ENCODE measurements around the gene ZNF841. TPM values are rescaled to one million over a fixed set of nuclear protein-coding genes. Genes with fewer than 3 reads are reported as not detected.
A peak's percentile ranks its signal among the peaks of the same experiment; 100 is the strongest.

The ZNF841 gene
- polyA plus RNA-seq = 1 to 10 TPM; 3.4 to 5.6 (median 4.9) TPM

- Mint-ChIP-seq H3K27ac (peak within 1 kb of the TSS; percentile 95 to 99 (median 96)), H3K36me3 (peaks cover 29 to 48% (median 32%) of the 10 kb centered on the region in 3 donors), H3K9me3 (peaks cover 10 to 35% (median 17%) of the 10 kb centered on the region in 6 donors), H3K27me3 (ENCODE audit: low read depth in 3 of 3) (peaks cover 0 to 8% (median 3%) of the 10 kb centered on the region in 3 donors), H3K4me1 (peaks cover 47 to 59% of the 10 kb centered on the region in 2 donors), H3K4me3 (peak within 1 kb of the TSS; percentile 94 to 100 (median 99))
- DNase-seq = peak; percentile 83 to 86 (median 86)
Measured at GRCh38 chr19:52095172-52096014, at the start of gene ZNF841. ZNF841 (minus strand) TSS chr19:52095765; CDS start chr19:52084801, 10,964 bp downstream.

DNA sequence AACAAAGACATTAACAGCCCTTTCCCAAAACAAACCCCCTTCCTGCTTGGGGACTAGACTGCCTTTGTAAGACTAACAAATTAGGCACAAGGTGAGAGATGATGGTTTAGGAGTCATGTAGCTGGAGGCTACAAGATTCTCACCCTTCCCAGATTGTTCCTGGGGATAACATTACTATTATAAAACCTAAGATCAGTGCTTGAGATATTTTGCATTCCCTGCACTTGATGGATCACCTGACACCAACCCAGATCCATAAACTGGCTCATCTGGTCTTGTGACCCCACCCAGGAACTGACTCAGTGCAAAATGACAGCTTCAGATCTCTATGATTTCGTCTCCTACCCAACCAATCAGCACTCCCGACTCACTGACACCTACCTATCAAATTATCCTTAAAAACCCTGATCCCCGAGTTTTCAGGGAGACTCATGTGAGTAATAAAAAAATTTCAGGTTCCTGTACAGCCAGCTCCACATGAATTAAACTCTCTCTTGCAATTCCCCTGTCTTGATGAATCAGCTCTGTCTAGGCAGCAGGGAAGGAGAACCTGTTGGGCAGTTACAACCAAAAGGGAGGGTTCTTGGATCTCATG, 46.5 kb upstream of the ZNF841 start:
- Mint-ChIP-seq H3K36me3 (peaks cover 0 to 6% (median 3%) of the 10 kb centered on the region in 3 donors), H3K27me3 (ENCODE audit: low read depth in 3 of 3) (peaks cover 2 to 7% (median 6%) of the 10 kb centered on the region in 3 donors), H3K9me3 (peaks cover 0 to 12% (median 4%) of the 10 kb centered on the region in 6 donors), H3K4me1 (peaks cover 32 to 44% of the 10 kb centered on the region in 2 donors), H3K4me3 (no peak overlapping the region), H3K27ac (peak overlapping the region in 1 of 6 donors; percentile 40)
- no peak for DNase-seq

GRCh38 chr19:52141203-52141602, 45.6 kb upstream of the ZNF841 start:
- peaks cover 2 to 7% (median 6%) of the 10 kb centered on the region in 3 donors for H3K27me3 Mint-ChIP-seq (ENCODE audit: low read depth in 3 of 3)
- H3K36me3 Mint-ChIP-seq = peaks cover 3 to 9% (median 6%) of the 10 kb centered on the region in 3 donors
- peaks cover 38 to 53% of the 10 kb centered on the region in 2 donors for H3K4me1 Mint-ChIP-seq
- peak overlapping the region in 5 of 6 donors; percentile 6 to 87 (median 46) for H3K27ac Mint-ChIP-seq
- no peak for DNase-seq
- H3K9me3 Mint-ChIP-seq = peaks cover 0 to 15% (median 8%) of the 10 kb centered on the region in 6 donors
- peak overlapping the region in 3 of 5 donors; percentile 3 to 69 (median 11) for H3K4me3 Mint-ChIP-seq

DNA sequence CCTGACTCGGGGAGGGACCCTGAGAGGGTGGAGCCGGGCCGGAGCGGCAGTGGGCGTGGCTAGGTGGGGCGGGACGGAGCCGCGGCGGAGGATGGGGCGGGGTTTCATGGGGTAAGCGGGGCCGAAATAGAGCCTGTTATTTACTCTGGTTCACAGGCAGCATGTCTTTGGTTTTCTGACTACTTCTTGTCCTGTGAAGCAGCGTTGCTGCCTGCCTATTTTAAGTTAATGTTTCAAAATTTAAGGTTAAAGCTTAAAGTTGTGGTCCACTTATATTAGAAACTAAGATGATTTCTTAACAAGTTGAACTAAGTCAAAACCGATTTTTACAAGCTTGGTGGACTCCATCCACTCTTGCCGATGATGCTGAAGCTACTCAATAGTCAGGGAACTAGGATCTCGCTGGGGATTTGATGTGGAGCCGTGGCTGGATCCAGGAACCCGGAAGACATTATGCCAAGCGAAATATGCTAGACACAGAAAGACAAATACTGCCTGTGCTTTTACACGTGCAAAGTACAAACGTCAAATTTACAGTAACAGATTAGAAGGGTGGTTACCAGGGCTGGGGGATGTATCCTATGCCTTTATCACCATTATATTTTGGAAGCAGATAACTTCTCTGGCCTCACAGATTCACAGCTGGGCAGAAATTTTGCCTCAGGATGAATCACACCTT, 44.6 kb upstream of the ZNF841 start:
- Mint-ChIP-seq H3K9me3 (peaks cover 2 to 22% (median 10%) of the 10 kb centered on the region in 6 donors), H3K4me1 (peaks cover 40 to 58% of the 10 kb centered on the region in 2 donors), H3K27me3 (ENCODE audit: low read depth in 3 of 3) (peaks cover 3 to 6% (median 5%) of the 10 kb centered on the region in 3 donors), H3K27ac (peak overlapping the region; percentile 87 to 96 (median 94)), H3K36me3 (peaks cover 5 to 14% (median 10%) of the 10 kb centered on the region in 3 donors), H3K4me3 (peak overlapping the region; percentile 88 to 98 (median 98))
- DNase-seq = no peak

DNA sequence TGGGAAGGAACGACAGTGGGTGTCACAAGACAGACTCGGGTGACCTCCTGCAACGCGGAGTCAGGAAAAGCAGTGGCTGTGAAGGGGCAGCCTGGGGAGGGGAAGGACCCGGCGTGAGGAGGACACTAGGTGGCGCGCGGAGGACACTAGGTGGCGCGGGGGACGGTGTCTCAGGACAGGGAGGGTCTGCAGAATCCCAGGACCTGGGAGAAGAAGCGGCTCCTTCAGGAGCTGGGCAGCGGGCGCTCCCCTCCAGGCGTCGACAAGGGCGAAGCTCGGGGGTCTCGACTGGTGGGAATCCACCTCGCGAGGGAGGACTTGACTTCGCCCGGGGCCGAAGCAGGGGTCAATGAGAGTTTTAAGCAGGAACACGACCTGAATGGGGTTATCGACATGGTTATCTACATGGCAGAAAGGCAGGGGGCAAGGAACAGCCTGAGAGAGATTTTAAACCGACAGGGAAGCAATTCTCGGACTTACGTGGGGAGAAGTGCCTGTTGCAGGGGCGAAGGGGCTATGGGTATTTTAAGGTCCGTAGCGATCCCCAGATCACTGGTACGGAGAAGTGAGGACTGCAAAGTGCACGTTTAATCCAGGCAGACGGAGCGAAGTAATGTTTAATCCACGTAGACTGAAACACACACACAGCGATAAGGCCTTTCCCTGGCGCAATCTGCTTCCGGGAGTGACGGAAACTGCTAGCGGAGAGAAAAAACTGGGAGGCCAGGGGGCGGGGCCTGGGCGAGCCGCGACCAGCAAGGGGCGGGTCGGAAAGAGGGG, 43.9 kb upstream of the ZNF841 start, which contains the start of gene ZNF616:
Gene ZNF616 (minus strand): TSS at position 687 of the 780 bp plus-strand sequence. CDS start 9,426 bp downstream, outside the sequence.
- DNase-seq = peak; percentile 96 to 97 (median 97)
- Mint-ChIP-seq H3K36me3 (peaks cover 8 to 20% (median 16%) of the 10 kb centered on the region in 3 donors), H3K4me3 (peak within 1 kb of the TSS; percentile 88 to 98 (median 98))

DNA sequence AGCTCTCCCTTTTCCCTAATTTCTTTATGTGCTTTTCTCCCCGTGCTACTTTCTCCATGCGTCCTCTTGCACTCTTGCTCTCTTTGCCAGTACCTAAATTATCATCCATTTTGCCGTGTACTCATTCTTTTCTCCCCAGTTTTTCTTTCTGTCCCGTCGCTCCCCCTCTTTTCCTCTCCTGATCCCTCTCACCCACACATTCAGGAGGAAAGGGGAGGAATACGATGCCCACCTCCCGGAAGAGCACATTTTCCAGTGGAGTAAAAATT, 43.4 kb upstream of the ZNF841 start:
- Mint-ChIP-seq H3K4me3 (peak overlapping the region; percentile 88 to 98 (median 98)), H3K36me3 (peaks cover 12 to 22% (median 21%) of the 10 kb centered on the region in 3 donors), H3K9me3 (peaks cover 6 to 31% (median 13%) of the 10 kb centered on the region in 6 donors), H3K27me3 (ENCODE audit: low read depth in 3 of 3) (peaks cover 5 to 6% (median 5%) of the 10 kb centered on the region in 3 donors), H3K27ac (peak overlapping the region; percentile 87 to 96 (median 94)), H3K4me1 (peaks cover 41 to 62% of the 10 kb centered on the region in 2 donors)
- DNase-seq = no peak

More for the DNA sequence above, 43.9 kb upstream of the ZNF841 start, which contains the start of gene ZNF616:
- Mint-ChIP-seq H3K27ac (peak within 1 kb of the TSS; percentile 87 to 96 (median 94)), H3K4me1 (peaks cover 41 to 62% of the 10 kb centered on the region in 2 donors), H3K9me3 (peaks cover 6 to 27% (median 13%) of the 10 kb centered on the region in 6 donors), H3K27me3 (ENCODE audit: low read depth in 3 of 3) (peaks cover 5 to 6% (median 5%) of the 10 kb centered on the region in 3 donors)

- Mint-ChIP-seq H3K36me3 (peaks cover 14 to 25% (median 23%) of the 10 kb centered on the region in 3 donors), H3K27me3 (ENCODE audit: low read depth in 3 of 3) (peaks cover 5 to 6% (median 5%) of the 10 kb centered on the region in 3 donors), H3K4me3 (peak overlapping the region; percentile 88 to 98 (median 98)), H3K4me1 (peaks cover 41 to 62% of the 10 kb centered on the region in 2 donors), H3K9me3 (peaks cover 6 to 35% (median 14%) of the 10 kb centered on the region in 6 donors), H3K27ac (peak overlapping the region; percentile 87 to 96 (median 94))
- no peak for DNase-seq
Measured at GRCh38 chr19:52138278-52138982, 42.9 kb upstream of the ZNF841 start.

DNA sequence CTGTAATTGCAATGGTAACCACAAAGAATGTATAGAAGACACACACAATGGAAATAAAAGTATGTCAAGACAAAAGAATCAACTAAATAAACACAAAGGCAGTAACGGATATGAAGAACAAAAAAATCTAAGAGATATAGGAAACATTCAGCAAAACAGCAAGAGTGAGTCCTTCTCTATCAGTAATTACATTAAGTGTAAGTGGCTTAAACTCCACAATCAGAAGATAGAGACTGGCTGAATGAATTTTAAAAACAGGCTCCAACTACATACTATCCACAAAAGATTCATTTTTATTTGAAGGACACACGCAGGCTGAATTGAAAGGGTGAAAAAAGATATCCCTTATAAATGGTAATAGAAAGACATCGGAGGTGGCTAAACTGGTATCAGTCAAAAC, 24.7 kb upstream of the ZNF841 start:
- Mint-ChIP-seq H3K4me3 (no peak overlapping the region), H3K9me3 (peaks cover 38 to 99% (median 90%) of the 10 kb centered on the region in 6 donors), H3K27ac (no peak overlapping the region), H3K27me3 (ENCODE audit: low read depth in 3 of 3) (peaks cover 0 to 3% (median 2%) of the 10 kb centered on the region in 3 donors), H3K36me3 (peaks cover 88 to 97% (median 96%) of the 10 kb centered on the region in 3 donors), H3K4me1 (no peaks in the 10 kb centered on the region)
- no peak for DNase-seq

DNA sequence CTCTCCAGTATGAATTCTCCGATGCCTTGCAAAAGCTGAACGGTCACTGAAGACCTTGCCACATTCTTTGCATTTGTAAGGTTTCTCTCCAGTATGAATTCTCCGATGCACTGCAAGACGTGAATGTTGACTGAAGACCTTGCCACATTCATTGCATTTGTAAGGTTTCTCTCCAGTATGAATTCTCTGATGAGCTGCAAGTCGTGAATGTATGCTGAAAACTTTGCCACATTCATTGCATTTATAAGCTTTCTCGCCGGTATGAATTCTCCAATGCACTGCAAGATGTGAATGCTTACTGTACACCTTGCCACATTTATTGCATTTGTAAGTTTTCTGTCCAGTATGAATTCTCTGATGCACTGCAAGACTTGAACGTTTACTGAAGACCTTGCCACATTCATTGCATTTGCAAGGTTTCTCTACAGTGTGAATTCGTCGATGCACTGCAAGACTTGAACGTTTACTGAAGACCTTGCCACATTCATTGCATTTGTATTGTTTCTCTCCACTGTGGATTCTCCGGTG, 20.0 kb upstream of the ZNF841 start:
- H3K36me3 Mint-ChIP-seq = peaks cover 70 to 81% (median 71%) of the 10 kb centered on the region in 3 donors
- H3K27me3 Mint-ChIP-seq (ENCODE audit: low read depth in 3 of 3) = peaks cover 0 to 4% (median 0%) of the 10 kb centered on the region in 3 donors
- no peak overlapping the region for H3K4me3 Mint-ChIP-seq
- DNase-seq = no peak
- H3K4me1 Mint-ChIP-seq = no peaks in the 10 kb centered on the region
- peaks cover 64 to 98% (median 96%) of the 10 kb centered on the region in 6 donors for H3K9me3 Mint-ChIP-seq
- H3K27ac Mint-ChIP-seq = no peak overlapping the region

GRCh38 chr19:52114691-52115090, 19.1 kb upstream of the ZNF841 start:
- Mint-ChIP-seq H3K9me3 (peaks cover 72 to 98% (median 96%) of the 10 kb centered on the region in 6 donors), H3K4me1 (no peaks in the 10 kb centered on the region), H3K4me3 (no peak overlapping the region), H3K27ac (no peak overlapping the region), H3K27me3 (ENCODE audit: low read depth in 3 of 3) (peaks cover 0 to 4% (median 0%) of the 10 kb centered on the region in 3 donors), H3K36me3 (peaks cover 64 to 77% (median 69%) of the 10 kb centered on the region in 3 donors)
- DNase-seq = no peak

GRCh38 chr19:52112624-52113023, 17.1 kb upstream of the ZNF841 start:
- no peak for DNase-seq
- H3K36me3 Mint-ChIP-seq = peaks cover 45 to 56% (median 56%) of the 10 kb centered on the region in 3 donors
- H3K27me3 Mint-ChIP-seq (ENCODE audit: low read depth in 3 of 3) = peaks cover 0 to 5% (median 0%) of the 10 kb centered on the region in 3 donors
- H3K4me3 Mint-ChIP-seq = no peak overlapping the region
- H3K27ac Mint-ChIP-seq = no peak overlapping the region
- H3K4me1 Mint-ChIP-seq = no peaks in the 10 kb centered on the region
- peaks cover 68 to 98% (median 95%) of the 10 kb centered on the region in 6 donors for H3K9me3 Mint-ChIP-seq

GRCh38 chr19:52110780-52111179, 15.2 kb upstream of the ZNF841 start:
- no peaks in the 10 kb centered on the region for H3K4me1 Mint-ChIP-seq

More at GRCh38 chr19:52110780-52111179, 15.2 kb upstream of the ZNF841 start:
- H3K36me3 Mint-ChIP-seq = peaks cover 37 to 50% (median 50%) of the 10 kb centered on the region in 3 donors
- peaks cover 55 to 95% (median 94%) of the 10 kb centered on the region in 6 donors for H3K9me3 Mint-ChIP-seq
- DNase-seq = no peak
- no peak overlapping the region for H3K27ac Mint-ChIP-seq
- peak overlapping the region in 1 of 5 donors; percentile 10 for H3K4me3 Mint-ChIP-seq
- H3K27me3 Mint-ChIP-seq (ENCODE audit: low read depth in 3 of 3) = peaks cover 0 to 7% (median 0%) of the 10 kb centered on the region in 3 donors

All from immature natural killer cell (primary cell).